Esophagus squamous epithelium (tissue), 5 donors: ENCODE data around the gene CLEC11A. TPM values are rescaled to one million over a fixed set of nuclear protein-coding genes. Genes with fewer than 3 reads are reported as not detected.

Source experiments
- DNase-seq: peaks from one replicate; lab custom pipeline; 2025; lab: John Stamatoyannopoulos, UW
- H3K27ac ChIP-seq, 4 donors: fragments of 200-600 bp; sonication (generic); one replicate each; pipeline ENCODE4 v1.5.1; 2016 to 2019; ENCODE audit warnings: mild to moderate bottlenecking in 1 of 4
- H3K27me3 ChIP-seq, 4 donors: fragments of 200-600 bp; sonication (generic); 1 replicate in 3 of 4; 2 replicates in 1 of 4; pipeline versions ENCODE4 v1.5.1 to v1.6.0; 2017 to 2021; ENCODE audit warnings: antibody characterized with exemption in 1 of 4
- H3K36me3 ChIP-seq, 3 donors: fragments of 200-600 bp; sonication (generic); one replicate each; pipeline ENCODE4 v1.5.1; 2016 to 2019
- H3K4me1 ChIP-seq, 3 donors: fragments of 200-600 bp; sonication (generic); one replicate each; pipeline ENCODE4 v1.5.1; 2017 to 2019
- H3K4me3 ChIP-seq, 4 donors: fragments of 200-600 bp; sonication (generic); 1 replicate in 3 of 4; 2 replicates in 1 of 4; pipeline ENCODE4 v1.5.1; 2016 to 2019; ENCODE audit warnings: mild to moderate bottlenecking in 2 of 4, moderate library complexity in 1 of 4
- H3K9me3 ChIP-seq, 3 donors: fragments of 200-600 bp; sonication (generic); one replicate each; pipeline ENCODE4 v1.5.1; 2016 to 2019
- CTCF ChIP-seq, 6 experiments: fragments of 450-650 bp in 4 of 6; fragments of 200-600 bp in 2 of 6; sonication (generic) in 2 of 6; IDR thresholded peaks; one replicate each; pipeline ENCODE4 v1.5.1; 2016 to 2019; ENCODE audit warnings: antibody characterized with exemption in 6 of 6, mild to moderate bottlenecking in 4 of 6, moderate library complexity in 4 of 6
- POLR2A ChIP-seq, 4 donors: fragments of 450-650 bp; IDR thresholded peaks; one replicate each; pipeline ENCODE4 v1.6.1; 2017; ENCODE audit warnings: antibody characterized with exemption in 4 of 4, mild to moderate bottlenecking in 4 of 4, moderate library complexity in 3 of 4
- WGBS, 2 donors: methylation state at CpG; one replicate each; pipeline ENCODE4 v1.1.5; 2018; 5-methylcytosine and 5-hydroxymethylcytosine counted together
- intact Hi-C: fragments of 100-400 bp; cut with DNase I; formaldehyde crosslinking; loops from one replicate; pipeline ENCODE4 v1.15.0; 2022
- total RNA-seq, 4 donors: library from RNA; depleted of rRNA; stranded (reverse); fragments of >200 nt; gene quantifications; one replicate each; pipeline ENCODE4 v1.1.0, GENCODE V29; 2016
- donor health status: DM: yes; HTN: yes; CAD: no.

CLEC11A gene
- total RNA-seq, 4 donors from 2014 or later, result 0.80 to 11.1 (median 3.9) TPM

- TF ChIP-seq CTCF (IDR thresholded peaks at IDR 0.05) (no peak), POLR2A (IDR thresholded peaks at IDR 0.05) (no peak)
- H3K4me3 ChIP-seq, result peak overlapping the region in 2 of 4 donors; percentile 71 to 74
Observed at GRCh38 chr19:50722201-50723013, 757 bp upstream of the CLEC11A start.

GRCh38 chr19:50723735-50724521, 764 bp downstream of the CLEC11A start:
- intact Hi-C loops, result no loop called here
- no peak for DNase-seq
- 14 to 20% methylated on average over 8 to 9 of the region's 31 CpGs for WGBS, 2 donors
- Histone ChIP-seq H3K4me1 (peaks cover 14 to 74% (median 36%) of the 10 kb centered on the region in 3 donors), H3K36me3 (no peaks in the 10 kb centered on the region), H3K27ac (peak overlapping the region; percentile 58 to 78 (median 74)), H3K27me3 (peaks cover 0 to 90% (median 1%) of the 10 kb centered on the region in 4 donors), H3K4me3 (peak overlapping the region; percentile 55 to 74 (median 64)), H3K9me3 (no peaks in the 10 kb centered on the region)
- TF ChIP-seq CTCF (IDR thresholded peaks at IDR 0.05) (no peak), POLR2A (IDR thresholded peaks at IDR 0.05) (no peak)

More at GRCh38 chr19:50722201-50723013, 757 bp upstream of the CLEC11A start:
- H3K4me1 ChIP-seq, result peaks cover 24 to 80% (median 45%) of the 10 kb centered on the region in 3 donors
- peaks cover 0 to 94% (median 11%) of the 10 kb centered on the region in 4 donors for H3K27me3 ChIP-seq
- DNase-seq, result no peak
- no peaks in the 10 kb centered on the region for H3K36me3 ChIP-seq
- intact Hi-C loops, result no loop called here
- H3K9me3 ChIP-seq, result no peaks in the 10 kb centered on the region
- WGBS, 2 donors, result 77 to 87% methylated on average over 9 to 12 of the region's 15 CpGs
- peak overlapping the region in 3 of 4 donors; percentile 66 to 78 (median 74) for H3K27ac ChIP-seq

GRCh38 chr19:50724522-50725217, 1.5 kb downstream of the CLEC11A start:
- TF ChIP-seq CTCF (IDR thresholded peaks at IDR 0.05), result peak; percentile 42 to 90 (median 72)
- peak in 2 of 4 donors; percentile 24 to 72 for TF ChIP-seq POLR2A (IDR thresholded peaks at IDR 0.05)
- H3K4me3 ChIP-seq, result peak overlapping the region; percentile 55 to 74 (median 64)
- H3K4me1 ChIP-seq, result peaks cover 11 to 67% (median 28%) of the 10 kb centered on the region in 3 donors
- WGBS, 2 donors, result 0% methylated on average over 8 of the region's 65 CpGs; no CpG with 5 or more reads in 1 of the 2 donors
- no peaks in the 10 kb centered on the region for H3K36me3 ChIP-seq
- H3K27me3 ChIP-seq, result peaks cover 0 to 89% (median 0%) of the 10 kb centered on the region in 4 donors
- H3K27ac ChIP-seq, result peak overlapping the region; percentile 71 to 84 (median 76)
- peak; percentile 65 for DNase-seq
- no peaks in the 10 kb centered on the region for H3K9me3 ChIP-seq
- intact Hi-C loops, result no loop called here

- intact Hi-C loops, result no loop called here
- H3K27ac ChIP-seq, result peak overlapping the region; percentile 71 to 84 (median 74)
- H3K4me3 ChIP-seq, result peak overlapping the region; percentile 55 to 74 (median 64)
- H3K27me3 ChIP-seq, result peaks cover 0 to 87% (median 0%) of the 10 kb centered on the region in 4 donors
- DNase-seq, result no peak
- no peaks in the 10 kb centered on the region for H3K36me3 ChIP-seq
- WGBS, 2 donors, result 1% methylated on average over 31 of the region's 52 CpGs; no CpG with 5 or more reads in 1 of the 2 donors
- H3K9me3 ChIP-seq, result no peaks in the 10 kb centered on the region
- peaks cover 11 to 60% (median 28%) of the 10 kb centered on the region in 3 donors for H3K4me1 ChIP-seq
- TF ChIP-seq POLR2A (IDR thresholded peaks at IDR 0.05), result peak in 1 of 4 donors; percentile 49
- TF ChIP-seq CTCF (IDR thresholded peaks at IDR 0.05), result no peak
Observed at GRCh38 chr19:50725218-50725910, 2.2 kb downstream of the CLEC11A start.
